Thyroid gland (tissue), 4 donors: ENCODE measurements around the gene CD36.

Experiments
- CTCF ChIP-seq, 6 experiments: fragments of 200-600 bp in 3 of 6; fragments of 450-650 bp in 3 of 6; sonication (generic) in 3 of 6; IDR thresholded peaks; one replicate each; pipeline ENCODE4 v1.5.1; 2016 to 2019; ENCODE audit warnings: antibody characterized with exemption in 6 of 6, mild to moderate bottlenecking in 2 of 6, inconsistent platforms in 1 of 6, moderate library complexity in 1 of 6
- POLR2A ChIP-seq, 2 donors: fragments of 450-650 bp; IDR thresholded peaks; one replicate each; pipeline ENCODE4 v1.6.1; 2017; ENCODE audit warnings: antibody characterized with exemption in 2 of 2, mild to moderate bottlenecking in 2 of 2, moderate library complexity in 1 of 2

- TF ChIP-seq CTCF (IDR thresholded peaks at IDR 0.05) (no peak), POLR2A (IDR thresholded peaks at IDR 0.05) (no peak)
Observed at GRCh38 chr7:80677629-80678028, 39.2 kb downstream of the CD36 start.
